HCT116 (cell line): ENCODE results near the gene PPP1R3C. TPM values are rescaled to one million over a fixed set of nuclear protein-coding genes. Genes with fewer than 3 reads are reported as not detected.

Experiments
- ATAC-seq: fragments of 200-7000 bp; cut with Tn5 transposase; 2 replicates; pipeline ENCODE4 v1.9.1; 2020; ENCODE audit warnings: mild to moderate bottlenecking, moderate library complexity
- BruUV-seq: library from RNA; stranded (reverse); fragments of 400-500 nt; replicated peaks from 2 replicates; lab custom pipeline; 2021; lab: Mats Ljungman, UMichigan
- CTCF ChIA-PET: fragments of 300-600 bp; sonication (Branson Sonifier 250); formaldehyde crosslinking; loops from one replicate; lab custom pipeline; 2021; ENCODE audit warnings: antibody characterized with exemption; lab: Charles Lee
- POLR2A ChIA-PET: fragments of 300-600, 350-600 bp; sonication (Branson Sonifier 250); formaldehyde crosslinking; loops from one replicate; lab custom pipeline; 2021; ENCODE audit warnings: antibody characterized with exemption; lab: Charles Lee
- RAD21 ChIA-PET, 2 experiments: fragments of 300-600 bp; sonication (Branson Sonifier 250); formaldehyde crosslinking; loops; one replicate each; lab custom pipeline; 2023; ENCODE audit warnings: low total read pairs in 2 of 2; ENCODE audit not compliant: uncharacterized antibody in 2 of 2, unreplicated experiment in 2 of 2, low non-redundant PET in 1 of 2; lab: Charles Lee
- DNase-seq: peaks from one replicate; pipeline ENCODE4 v3.0.0-alpha.2; 2010; ENCODE audit warnings: low read depth, low spot score
- H2AFZ ChIP-seq: fragments of 200-600 bp; shearing (Covaris generic), sonication (generic); 2 replicates; pipeline ENCODE4 v1.6.1; 2017; ENCODE audit warnings: low read depth, mixed run types, mixed read lengths, antibody characterized with exemption, low read length; ENCODE audit not compliant: poor library complexity, severe bottlenecking
- H3K27ac ChIP-seq: 2 replicates; pipeline ENCODE4 v1.5.1; 2012; ENCODE audit warnings: low read depth, low read length
- H3K27me3 ChIP-seq: fragments of 200-600 bp; sonication (generic); 2 replicates; pipeline ENCODE4 v1.6.1; 2016; ENCODE audit warnings: mixed run types, low read length, mixed read lengths; ENCODE audit not compliant: insufficient read depth
- H3K36me3 ChIP-seq, 2 experiments: fragments of 200-500 bp in 1 of 2; fragments of 200-600 bp in 1 of 2; sonication (Bioruptor generic) in 1 of 2; sonication (generic) in 1 of 2; 2 replicates each; pipeline versions ENCODE4 v1.5.1 to v1.6.1; 2014 to 2016; ENCODE audit warnings: low read length in 2 of 2, inconsistent platforms in 1 of 2, mixed read lengths in 1 of 2, mixed run types in 1 of 2; ENCODE audit not compliant: insufficient read depth in 2 of 2, control insufficient read depth in 1 of 2
- H3K4me1 ChIP-seq, 2 experiments: fragments of 200-600 bp in 1 of 2; sonication (generic) in 1 of 2; 2 replicates each; pipeline versions ENCODE4 v1.5.1 to v1.6.1; 2012 to 2017; ENCODE audit warnings: low read length in 2 of 2, inconsistent platforms in 1 of 2, mild to moderate bottlenecking in 1 of 2, mixed read lengths in 1 of 2, mixed run types in 1 of 2, moderate library complexity in 1 of 2; ENCODE audit not compliant: insufficient read depth in 2 of 2, control insufficient read depth in 1 of 2
- H3K4me2 ChIP-seq: fragments of 200-600 bp; sonication (generic); 2 replicates; pipeline ENCODE4 v1.6.1; 2017; ENCODE audit warnings: mixed run types, low read length, mixed read lengths
- H3K4me3 ChIP-seq, 2 experiments: fragments of 200-600 bp in 1 of 2; sonication (generic) in 1 of 2; replicated peaks in 1 of 2; 2 replicates each; pipeline ENCODE4 v1.5.1; 2011 to 2016; ENCODE audit warnings: low read length in 2 of 2, control low read depth in 1 of 2, low read depth in 1 of 2, mild to moderate bottlenecking in 1 of 2, mixed read lengths in 1 of 2, mixed run types in 1 of 2
- H3K79me2 ChIP-seq: fragments of 200-600 bp; sonication (generic); 2 replicates; pipeline ENCODE4 v1.6.1; 2017; ENCODE audit warnings: mild to moderate bottlenecking, mixed run types, low read length, moderate library complexity, mixed read lengths; ENCODE audit not compliant: insufficient read depth
- H3K9ac ChIP-seq: fragments of 200-600 bp; sonication (generic); 2 replicates; pipeline ENCODE4 v1.6.1; 2016; ENCODE audit warnings: low read length, mixed read lengths
- H3K9me2 ChIP-seq: fragments of 200-600 bp; sonication (generic), shearing (Covaris generic); 2 replicates; pipeline ENCODE4 v1.6.1; 2017; ENCODE audit warnings: mixed run types, mild to moderate bottlenecking, moderate library complexity; ENCODE audit not compliant: insufficient read depth
- H3K9me3 ChIP-seq, 2 experiments: fragments of 200-500 bp in 1 of 2; fragments of 200-600 bp in 1 of 2; sonication (Bioruptor generic) in 1 of 2; sonication (generic) in 1 of 2; 2 replicates each; pipeline ENCODE4 v1.6.1; 2014 to 2017; ENCODE audit warnings: low read length in 2 of 2, mixed read lengths in 2 of 2, inconsistent platforms in 1 of 2, low read depth in 1 of 2, mild to moderate bottlenecking in 1 of 2, mixed run types in 1 of 2, moderate library complexity in 1 of 2; ENCODE audit not compliant: control insufficient read depth in 1 of 2, insufficient read depth in 1 of 2
- H4K20me1 ChIP-seq: fragments of 200-600 bp; sonication (generic), shearing (Covaris generic); 2 replicates; pipeline ENCODE4 v1.6.1; 2017; ENCODE audit warnings: mixed run types, mild to moderate bottlenecking, moderate library complexity; ENCODE audit not compliant: insufficient read depth
- CBX3 ChIP-seq: IDR thresholded peaks from 2 replicates; pipeline ENCODE4 v1.6.1; 2012; ENCODE audit warnings: low read depth
- EZH2phosphoT487 ChIP-seq: fragments of 200-600 bp; IDR thresholded peaks from 2 replicates; pipeline ENCODE4 v1.6.1; 2018; ENCODE audit warnings: antibody characterized with exemption, borderline replicate concordance
- FOSL1 ChIP-seq: IDR thresholded peaks from 2 replicates; pipeline ENCODE4 v1.6.1; 2012; ENCODE audit warnings: low read depth
- POLR2A ChIP-seq: IDR thresholded peaks from 2 replicates; pipeline ENCODE4 v1.7.0; 2011; ENCODE audit warnings: borderline replicate concordance; ENCODE audit not compliant: insufficient read depth, insufficient read length; ENCODE audit errors: extremely low read depth
- RAD21 ChIP-seq: IDR thresholded peaks from 2 replicates; pipeline ENCODE4 v1.6.1; 2012; ENCODE audit warnings: low read depth, mild to moderate bottlenecking
- SIN3A ChIP-seq: IDR thresholded peaks from 2 replicates; pipeline ENCODE4 v1.6.1; 2012; ENCODE audit warnings: low read depth
- intact Hi-C: fragments of 100-400 bp; cut with micrococcal nuclease; formaldehyde crosslinking; loops from 2 replicates; pipeline ENCODE4 v1.10.0; 2022
- total RNA-seq: library from RNA; stranded (reverse); gene quantifications from one replicate; pipeline ENCODE4 v1.2.1, GENCODE V29; 2021; ENCODE audit not compliant: unreplicated experiment
- TF ChIP-seq, protein P1 (sequence below): IDR thresholded peaks from 2 replicates; pipeline ENCODE4 v1.6.1; 2012
- TF ChIP-seq, protein P2 (sequence below): IDR thresholded peaks from 2 replicates; pipeline ENCODE4 v1.6.1; 2012; ENCODE audit warnings: low read depth

PPP1R3C gene
- total RNA-seq, 1 experiment from 2014 or later = 0.20 TPM

DNA sequence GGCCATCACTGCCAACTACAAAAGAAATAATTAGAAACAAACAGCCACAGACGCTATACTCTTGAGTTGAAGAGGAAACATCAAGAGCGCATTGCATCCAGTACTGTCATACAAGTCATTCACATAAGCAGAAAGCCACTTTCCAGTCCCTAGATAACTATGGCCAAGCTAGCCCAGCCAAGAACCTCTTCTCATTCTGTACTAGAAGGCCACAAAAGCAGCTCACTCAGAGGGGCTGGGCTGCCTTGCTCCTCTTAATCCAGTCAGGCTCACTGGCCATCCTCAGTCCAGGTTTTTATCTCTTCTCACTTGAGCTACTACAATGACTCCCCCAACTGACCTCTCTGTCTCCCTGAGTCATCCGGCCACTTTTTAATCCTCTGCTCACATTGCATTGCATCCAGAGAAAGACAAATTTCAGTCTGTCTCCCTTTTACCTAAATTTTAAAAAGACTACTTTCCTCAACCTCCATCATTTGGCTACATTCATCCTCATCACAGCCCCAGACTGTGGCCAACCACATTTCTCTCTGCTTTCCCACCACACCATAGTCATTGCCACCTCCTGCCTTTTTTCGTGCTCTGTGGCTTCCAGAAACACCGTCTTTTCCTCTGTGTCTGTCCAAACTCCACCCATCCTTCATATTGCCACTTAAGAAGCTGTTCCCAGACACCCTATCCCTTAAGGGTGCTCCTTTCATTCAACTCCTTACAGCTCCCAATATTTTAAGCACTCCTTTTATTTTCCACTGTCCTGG lies 25.0 kb downstream of the PPP1R3C start:
- TF ChIP-seq FOSL1 (no peak), EZH2phosphoT487 (no peak), SIN3A (no peak), RAD21 (no peak), CBX3 (no peak), POLR2A (no peak)
- TF ChIP-seq, protein P1, sequence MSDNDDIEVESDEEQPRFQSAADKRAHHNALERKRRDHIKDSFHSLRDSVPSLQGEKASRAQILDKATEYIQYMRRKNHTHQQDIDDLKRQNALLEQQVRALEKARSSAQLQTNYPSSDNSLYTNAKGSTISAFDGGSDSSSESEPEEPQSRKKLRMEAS = no peak
- TF ChIP-seq, protein P2, sequence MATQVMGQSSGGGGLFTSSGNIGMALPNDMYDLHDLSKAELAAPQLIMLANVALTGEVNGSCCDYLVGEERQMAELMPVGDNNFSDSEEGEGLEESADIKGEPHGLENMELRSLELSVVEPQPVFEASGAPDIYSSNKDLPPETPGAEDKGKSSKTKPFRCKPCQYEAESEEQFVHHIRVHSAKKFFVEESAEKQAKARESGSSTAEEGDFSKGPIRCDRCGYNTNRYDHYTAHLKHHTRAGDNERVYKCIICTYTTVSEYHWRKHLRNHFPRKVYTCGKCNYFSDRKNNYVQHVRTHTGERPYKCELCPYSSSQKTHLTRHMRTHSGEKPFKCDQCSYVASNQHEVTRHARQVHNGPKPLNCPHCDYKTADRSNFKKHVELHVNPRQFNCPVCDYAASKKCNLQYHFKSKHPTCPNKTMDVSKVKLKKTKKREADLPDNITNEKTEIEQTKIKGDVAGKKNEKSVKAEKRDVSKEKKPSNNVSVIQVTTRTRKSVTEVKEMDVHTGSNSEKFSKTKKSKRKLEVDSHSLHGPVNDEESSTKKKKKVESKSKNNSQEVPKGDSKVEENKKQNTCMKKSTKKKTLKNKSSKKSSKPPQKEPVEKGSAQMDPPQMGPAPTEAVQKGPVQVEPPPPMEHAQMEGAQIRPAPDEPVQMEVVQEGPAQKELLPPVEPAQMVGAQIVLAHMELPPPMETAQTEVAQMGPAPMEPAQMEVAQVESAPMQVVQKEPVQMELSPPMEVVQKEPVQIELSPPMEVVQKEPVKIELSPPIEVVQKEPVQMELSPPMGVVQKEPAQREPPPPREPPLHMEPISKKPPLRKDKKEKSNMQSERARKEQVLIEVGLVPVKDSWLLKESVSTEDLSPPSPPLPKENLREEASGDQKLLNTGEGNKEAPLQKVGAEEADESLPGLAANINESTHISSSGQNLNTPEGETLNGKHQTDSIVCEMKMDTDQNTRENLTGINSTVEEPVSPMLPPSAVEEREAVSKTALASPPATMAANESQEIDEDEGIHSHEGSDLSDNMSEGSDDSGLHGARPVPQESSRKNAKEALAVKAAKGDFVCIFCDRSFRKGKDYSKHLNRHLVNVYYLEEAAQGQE = no peak
- Histone ChIP-seq H3K79me2 (no peaks in the 10 kb centered on the region), H4K20me1 (no peaks in the 10 kb centered on the region), H3K36me3 (no peaks in the 10 kb centered on the region), H3K9me2 (no peaks in the 10 kb centered on the region), H3K27ac (no peak overlapping the region), H3K4me2 (no peak overlapping the region), H3K9me3 (peaks cover 0 to 8% of the 10 kb centered on the region in 2 experiments; a peak in 2 of 4 replicates), H3K9ac (no peak overlapping the region), H3K27me3 (no peaks in the 10 kb centered on the region), H3K4me1 (peaks cover 0 to 8% of the 10 kb centered on the region in 2 experiments; a peak in 2 of 4 replicates), H2AFZ (no peak overlapping the region), H3K4me3 (no peak overlapping the region)
- ChIA-PET RAD21 (no interaction called here), POLR2A (no interaction called here), CTCF (no interaction called here)
- DNase-seq (no peak), ATAC-seq (no peak)
- intact Hi-C loops = no loop called here
- no TSS peak for BruUV-seq
